T1000 (cell line): ENCODE data around the gene STPG3.
A peak's percentile ranks its signal among the peaks of the same experiment; 100 is the strongest.

Source experiments
- DNase-seq: peaks from one replicate; lab custom pipeline; 2025; ENCODE audit warnings: mixed read lengths; lab: John Stamatoyannopoulos, UW

The STPG3 gene

DNA sequence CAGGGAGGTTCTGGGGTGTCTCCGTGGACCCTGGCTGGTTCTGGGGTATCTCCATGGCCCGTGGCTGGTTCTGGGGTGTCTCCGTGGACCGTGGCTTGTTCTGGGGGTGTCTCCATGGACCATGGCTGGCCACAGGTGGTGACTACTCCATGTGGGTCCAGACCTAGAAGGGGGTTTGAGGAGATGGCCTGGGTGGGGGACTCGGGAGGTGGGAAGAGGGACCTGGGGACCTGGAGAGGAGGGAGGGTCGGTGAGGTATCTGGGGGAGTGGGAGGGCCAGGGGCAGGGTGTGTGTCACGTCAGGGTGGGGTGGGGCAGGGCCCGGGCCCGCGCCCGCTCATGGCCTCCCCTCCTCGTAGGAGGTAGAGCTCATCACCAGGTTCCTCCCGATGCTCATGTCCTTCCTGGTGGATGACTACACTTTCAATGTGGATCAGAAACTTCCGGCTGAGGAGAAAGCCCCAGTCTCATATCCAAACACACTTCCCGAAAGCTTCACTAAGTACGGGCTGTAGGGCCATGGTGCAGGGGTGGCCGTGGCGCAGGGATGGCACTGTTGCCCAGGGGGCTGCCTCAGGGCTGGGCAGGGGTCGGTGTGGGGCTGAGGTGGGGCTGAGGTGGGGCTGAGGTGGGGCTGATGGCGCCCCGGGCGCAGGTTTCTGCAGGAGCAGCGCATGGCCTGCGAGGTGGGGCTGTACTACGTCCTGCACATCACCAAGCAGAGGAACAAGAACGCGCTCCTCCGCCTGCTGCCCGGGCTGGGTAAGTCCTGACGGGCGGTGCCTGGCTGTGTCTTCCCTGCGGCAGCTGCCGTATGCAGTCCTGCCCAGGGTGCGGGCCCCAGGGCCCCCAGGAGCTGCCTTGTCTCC, 15.7 kb downstream of the STPG3 start:
- no peak for DNase-seq

DNA sequence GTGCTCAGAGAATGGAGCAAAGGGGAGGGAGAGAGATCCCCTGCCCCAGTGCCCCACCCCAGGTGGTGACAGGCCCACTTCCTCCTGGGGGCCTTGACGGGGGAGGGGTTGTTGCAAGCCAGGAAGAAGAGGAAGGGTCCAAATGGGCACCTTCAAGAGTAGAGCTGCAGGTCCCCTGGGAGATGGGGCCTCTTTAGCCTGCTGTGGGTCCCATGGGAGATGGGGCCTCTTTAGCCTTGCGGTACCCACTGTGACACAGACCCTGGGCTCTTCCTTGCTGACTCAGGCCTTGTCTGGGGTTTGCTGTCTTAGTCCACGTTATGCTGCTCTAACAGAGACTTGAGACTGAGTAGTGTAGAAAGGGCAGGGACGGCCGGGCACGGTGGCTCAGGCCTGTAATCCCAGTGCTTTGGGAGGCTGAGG, 16.9 kb downstream of the STPG3 start:
- DNase-seq: no peak

DNA sequence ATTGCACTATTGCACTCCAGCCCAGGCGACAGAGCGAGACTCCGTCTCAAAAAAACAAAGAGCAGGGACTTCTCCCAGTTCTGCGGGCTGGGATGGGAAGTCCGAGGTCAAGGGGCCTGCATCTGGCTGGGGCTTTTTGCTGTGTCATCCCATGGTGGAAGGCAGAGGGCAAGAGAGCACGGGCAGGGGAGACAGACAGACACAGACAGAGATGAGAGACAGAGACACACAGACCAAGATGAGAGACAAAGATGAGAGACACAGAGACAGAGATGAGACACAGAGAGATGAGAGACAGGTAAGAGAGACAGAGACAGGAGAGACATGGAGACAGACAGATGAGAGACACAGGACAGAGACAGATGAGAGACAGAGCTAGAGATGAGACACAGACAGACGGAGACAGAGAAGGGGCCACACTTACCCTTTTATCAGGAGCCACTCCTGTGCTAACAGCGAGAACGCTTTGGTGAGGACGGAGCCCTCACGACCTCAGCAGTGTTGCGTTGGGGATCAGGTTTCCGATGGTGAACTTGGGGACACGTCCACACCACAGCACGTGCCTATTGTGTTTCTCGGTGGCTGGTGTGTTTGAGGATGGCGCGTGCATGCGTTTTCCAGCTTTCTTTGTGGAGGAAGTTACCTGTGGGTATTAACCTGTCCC, 17.6 kb downstream of the STPG3 start:
- no peak for DNase-seq

DNA sequence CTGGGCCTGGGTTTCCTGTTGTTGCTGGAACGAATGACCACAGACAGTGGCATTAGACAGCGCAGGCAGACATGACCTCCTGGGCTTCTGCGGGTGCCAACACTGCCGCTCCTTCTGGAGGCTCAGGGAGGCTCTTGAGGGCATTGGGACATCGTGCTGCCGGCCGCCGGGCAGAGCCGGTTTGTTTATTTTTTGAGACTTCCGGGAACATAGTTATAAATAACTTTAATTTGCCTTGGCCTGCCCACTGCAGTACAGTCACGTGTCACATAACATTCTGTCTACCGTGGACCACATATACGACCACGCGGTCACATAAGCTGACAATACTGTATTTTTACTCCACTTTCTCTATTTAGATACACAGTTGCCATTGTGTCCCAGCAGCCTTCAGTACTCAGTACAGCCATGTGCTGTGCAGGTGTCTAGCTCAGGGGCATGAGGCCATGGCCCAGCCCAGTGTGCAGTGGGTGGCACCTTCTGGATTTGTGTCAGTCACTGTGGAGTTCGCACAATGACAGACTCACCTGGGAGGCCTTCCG, 18.2 kb downstream of the STPG3 start:
- no peak for DNase-seq

DNA sequence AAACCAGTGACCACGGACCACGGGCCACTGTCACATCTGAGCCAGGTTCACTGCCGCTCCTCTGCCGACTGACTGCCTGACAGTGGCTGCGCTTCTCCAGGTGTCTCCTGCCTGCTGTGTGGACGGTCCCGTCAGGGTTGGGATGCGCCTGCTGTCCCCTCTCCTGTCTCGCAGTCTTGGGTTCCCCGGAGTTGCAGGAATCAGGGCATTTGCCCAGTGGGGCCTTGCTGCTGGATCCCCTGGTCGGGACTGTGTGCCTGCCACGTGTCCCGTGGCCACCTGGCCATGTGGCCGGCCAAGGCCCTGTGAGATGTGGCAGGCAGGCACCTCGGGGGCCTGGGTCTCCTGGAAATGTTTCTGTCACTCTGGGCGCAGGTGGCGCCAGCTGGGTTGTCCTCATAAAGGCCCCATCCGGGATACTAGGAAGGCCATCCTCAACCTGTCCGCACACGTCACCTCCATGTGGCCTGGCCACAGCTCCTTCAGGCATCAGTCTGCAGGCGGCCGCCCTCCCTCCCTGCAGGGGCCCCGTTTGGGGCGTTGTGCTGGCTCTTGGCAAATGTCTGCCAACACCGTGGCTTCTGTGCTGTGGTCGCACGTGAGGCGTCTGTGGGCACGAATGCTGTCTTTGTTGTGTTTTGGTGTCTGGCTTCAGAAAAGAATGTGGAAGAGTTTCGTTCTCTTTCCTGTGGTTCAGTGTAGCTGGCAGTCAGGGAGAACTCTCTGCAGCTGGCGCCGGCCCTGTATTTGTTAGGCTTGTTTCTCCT, 20.0 kb downstream of the STPG3 start:
- DNase-seq: no peak

DNA sequence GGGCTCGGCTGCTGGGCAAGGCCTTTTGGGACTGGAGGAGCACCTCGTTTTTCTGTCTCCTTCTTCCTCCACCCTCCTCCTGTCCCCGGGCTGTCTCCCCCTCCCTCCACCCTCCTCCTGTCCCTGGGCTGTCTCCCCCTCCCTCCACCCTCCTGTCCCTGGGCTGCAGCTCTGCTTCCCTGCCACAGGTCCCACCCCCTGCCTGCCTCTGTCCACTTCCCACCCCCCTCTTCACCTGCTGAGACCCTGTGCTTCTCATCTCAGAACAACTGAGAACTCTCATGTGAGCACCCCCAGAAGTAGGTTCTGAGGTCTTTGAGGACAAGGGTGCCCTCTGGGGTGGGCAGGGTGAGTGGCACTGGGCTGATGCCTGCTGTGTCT, 20.6 kb downstream of the STPG3 start:
- no peak for DNase-seq

DNA sequence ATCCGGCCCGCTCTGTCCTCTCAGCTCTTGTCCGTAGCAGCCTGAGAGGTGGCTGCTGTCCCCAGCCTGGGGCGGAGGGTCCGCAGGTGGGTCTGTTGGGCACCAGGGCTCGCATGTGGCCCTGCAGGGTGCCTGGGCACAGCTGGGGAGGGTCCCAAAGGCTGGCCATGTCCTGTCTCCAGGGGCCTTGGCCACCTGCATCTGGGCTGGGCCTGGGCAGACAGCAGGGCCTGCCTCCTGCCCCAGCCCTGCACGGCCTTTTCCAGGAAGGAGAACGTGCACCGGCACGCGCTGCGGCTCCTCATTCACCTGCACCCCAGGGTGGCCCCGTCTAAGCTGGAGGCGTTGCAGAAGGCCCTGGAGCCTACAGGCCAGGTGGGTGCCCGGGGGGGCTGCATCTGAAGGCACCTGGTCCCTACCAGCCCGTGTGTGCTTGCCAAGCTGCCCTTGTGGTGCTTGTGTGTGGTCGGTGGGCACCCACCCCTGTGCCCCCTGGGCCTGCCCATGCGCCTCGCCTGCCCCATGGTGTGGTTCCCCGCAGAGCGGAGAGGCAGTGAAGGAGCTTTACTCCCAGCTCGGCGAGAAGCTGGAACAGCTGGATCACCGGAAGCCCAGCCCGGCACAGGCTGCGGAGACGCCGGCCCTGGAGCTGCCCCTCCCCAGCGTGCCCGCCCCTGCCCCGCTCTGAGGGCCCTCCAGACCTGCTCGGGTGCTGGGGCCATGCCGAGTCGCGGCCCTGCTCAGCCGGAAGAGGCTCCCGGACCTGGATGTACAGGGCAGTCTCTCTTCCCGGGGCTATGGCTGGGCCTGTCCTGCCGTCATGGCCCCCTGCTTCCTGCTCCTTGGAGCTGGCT, 21.4 kb downstream of the STPG3 start:
- no peak for DNase-seq

DNA sequence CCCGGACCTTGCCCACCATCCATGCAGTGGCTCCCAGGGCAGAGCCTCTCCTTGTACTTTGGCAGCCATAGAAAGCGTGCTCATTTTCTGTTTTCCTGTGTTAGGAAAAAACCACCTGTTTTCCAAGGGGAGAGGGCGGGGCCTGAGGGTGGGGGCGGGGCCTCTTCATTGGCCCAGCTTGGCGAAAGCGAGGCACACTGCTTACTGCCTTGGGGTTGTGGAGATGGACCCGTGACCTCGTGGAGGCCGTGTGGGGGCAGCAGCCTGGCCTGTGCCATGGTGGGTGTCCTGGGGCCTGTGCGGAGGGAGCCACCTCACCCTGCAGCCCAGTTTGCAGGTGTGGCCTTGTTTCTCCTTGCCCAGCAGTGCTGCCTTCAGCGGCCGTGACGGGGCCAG, 22.0 kb downstream of the STPG3 start:
- DNase-seq: no peak

DNA sequence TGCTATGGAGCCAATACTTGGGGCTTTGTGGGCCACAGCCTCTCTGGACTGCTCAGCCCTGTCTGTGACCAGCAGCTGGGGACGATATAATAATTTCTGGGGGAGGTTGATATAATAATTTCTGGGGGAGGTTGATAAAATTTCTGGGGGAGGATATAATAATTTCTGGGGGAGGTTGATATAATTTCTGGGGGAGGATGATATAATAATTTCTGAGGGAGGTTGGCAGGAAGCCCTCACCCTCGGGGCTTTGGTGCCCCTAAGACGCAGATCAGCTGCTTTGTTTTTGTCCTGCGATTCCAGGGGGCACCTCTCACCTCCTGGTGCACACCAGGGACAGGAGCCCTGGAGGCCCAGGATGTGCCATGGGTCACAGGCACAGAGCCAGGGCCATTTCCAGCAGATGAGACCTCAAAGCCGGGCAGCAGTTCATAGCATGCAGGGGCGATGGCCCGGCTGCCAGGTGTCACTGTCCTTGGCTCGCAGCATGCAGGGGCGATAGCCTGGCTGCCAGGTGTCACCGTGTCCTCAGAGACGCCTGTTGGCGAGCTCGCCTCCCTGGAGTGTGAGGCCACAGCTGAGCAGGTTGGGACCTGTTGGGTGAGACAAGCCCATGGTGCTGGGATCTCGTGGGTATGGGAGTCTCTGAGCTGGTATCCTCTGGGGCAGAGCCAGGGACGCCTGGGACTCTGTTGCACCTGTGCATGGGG, 22.7 kb downstream of the STPG3 start:
- no peak for DNase-seq

DNA sequence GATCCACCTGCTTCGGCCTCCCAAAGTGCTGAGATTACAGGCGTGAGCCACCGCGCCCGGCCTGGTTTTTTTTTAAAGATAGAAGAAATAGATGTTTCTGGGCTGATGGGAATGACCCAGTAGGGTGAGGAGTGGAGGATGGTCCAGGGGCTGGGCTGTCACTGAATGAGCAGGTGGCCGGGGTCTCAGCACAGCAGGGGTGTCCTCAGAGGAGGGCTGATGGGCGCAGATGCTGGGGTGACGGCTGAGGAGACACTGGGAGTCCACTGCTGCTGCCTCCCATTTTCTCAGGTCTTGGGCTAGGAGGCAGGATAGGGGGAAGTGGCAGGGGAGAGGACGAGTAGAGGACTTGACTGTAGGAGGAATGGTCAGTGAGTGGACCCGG, 24.1 kb downstream of the STPG3 start:
- no peak for DNase-seq

DNA sequence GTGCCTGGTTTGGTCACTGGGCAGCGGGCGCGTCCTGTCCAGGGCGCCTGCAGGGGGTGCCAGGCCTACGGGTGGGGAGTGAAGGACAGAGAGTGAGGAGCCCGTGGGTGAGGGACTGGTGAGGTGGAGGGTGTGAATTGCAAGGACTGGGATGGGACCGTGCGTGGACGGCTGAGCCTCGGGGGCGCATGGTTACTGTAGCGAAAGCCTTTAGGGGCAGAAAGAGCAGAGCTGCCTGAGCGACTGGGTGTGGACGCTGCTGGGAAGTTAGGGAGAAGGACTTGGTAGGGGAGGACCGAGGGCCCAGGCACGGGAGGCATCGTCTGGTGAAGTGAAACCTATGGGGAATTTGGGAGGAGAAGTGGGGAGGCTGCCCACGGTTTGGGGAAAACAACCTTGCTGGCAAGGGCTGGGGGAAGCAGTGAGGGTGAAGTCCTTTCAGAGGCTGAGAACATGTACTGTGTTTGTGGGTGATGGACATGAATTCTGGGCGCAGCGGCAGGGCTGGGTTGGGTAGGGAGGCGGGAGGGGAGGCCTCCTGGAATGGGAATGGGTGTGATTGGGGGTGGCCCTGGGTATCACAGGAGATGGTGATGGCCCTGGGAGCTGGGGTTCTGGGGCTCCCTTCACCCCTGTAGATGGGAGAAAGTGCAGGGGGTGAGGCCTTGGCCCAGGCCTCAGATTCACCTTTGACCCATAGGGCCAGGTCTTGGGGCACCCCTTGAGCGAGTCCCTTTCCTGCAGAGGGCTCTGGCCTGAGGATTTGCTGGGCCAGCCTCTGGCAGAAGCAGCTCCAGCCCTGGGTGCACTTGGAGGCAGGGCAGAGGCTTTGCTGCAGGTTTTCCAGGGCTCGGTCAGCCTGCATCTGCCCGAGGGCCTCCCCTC, 24.7 kb downstream of the STPG3 start:
- no peak for DNase-seq

DNA sequence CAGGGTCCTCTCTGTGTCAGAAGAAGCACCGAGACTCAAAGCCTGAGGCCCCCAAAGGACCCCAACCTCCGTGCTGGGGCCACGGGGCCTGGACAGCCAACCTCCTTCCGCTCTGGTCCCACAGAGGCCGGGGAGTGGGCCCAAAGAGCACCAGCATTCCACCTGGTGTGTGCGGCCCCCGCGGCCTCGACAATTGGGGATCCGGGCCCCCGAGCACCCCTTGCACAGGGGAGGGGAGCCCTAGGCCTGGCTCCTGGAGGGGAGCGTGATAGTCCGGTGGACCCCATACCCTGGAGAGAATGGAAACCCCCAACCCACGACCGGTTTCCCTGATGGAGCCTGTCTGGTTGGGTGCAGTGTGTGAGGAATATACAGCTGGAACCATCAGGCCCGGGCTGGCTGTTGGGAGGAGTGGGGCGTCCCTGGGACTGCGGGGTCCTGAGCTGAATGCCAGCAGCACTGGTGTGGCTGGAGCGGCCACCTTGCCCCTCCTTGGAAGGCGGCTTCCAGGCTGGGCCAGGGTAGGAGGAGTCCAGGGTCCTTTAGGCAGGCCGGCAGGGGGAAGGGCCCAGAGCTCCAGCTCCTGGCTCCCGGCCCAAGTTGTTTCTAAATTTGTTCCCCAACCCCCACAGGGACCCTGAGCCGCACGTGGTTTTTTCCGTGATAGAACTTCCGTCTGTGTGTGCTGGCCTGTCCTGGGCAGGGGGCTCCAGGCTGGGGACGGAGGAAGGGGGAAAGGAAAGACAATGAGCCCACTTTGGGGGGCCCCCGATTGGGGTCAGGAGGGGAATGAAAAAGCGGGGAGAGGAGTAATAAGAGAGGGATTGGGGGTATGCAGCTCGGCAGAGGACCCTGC, 25.6 kb downstream of the STPG3 start:
- DNase-seq: no peak

DNA sequence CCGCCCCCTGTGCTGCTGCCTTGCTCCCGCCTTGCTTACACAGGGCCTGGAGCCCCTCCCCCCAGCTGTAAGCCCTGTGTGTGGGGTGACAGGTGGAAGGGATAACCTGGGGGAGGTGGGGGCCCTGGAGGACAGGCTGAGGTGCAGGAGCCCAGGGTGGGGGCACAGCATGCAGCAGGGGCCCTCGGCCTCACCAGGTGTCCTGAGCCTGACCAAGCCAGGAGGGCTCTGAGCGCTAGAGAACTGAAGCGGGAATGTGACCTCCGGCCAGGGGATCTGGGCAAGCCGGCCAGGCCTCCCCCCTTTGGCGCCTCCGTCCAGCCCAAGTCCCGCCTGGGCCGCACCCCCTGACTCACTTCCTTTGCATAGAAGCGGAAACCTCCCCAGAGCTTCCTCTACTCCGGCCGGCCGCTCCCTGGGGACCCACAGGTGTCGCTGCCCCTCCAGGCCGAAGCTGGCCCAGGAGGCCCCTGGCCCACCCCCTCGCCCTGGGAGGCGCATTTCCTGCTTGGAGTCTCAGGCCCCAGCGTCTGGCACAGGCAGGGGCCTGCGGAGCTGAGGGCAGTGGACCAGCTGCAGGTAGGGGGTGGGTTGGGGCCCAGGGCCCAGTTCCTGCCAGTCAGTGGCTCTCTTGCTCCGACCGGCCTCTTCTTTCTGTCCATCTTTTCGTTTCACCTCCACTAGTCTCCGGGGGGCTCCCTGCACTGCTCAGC, 26.4 kb downstream of the STPG3 start, which contains the start of gene TOR4A:
Gene TOR4A (plus strand): TSS at position 398 of the 713 bp plus-strand sequence. CDS start 964 bp downstream, outside the sequence.
- DNase-seq: peak; percentile 50

DNA sequence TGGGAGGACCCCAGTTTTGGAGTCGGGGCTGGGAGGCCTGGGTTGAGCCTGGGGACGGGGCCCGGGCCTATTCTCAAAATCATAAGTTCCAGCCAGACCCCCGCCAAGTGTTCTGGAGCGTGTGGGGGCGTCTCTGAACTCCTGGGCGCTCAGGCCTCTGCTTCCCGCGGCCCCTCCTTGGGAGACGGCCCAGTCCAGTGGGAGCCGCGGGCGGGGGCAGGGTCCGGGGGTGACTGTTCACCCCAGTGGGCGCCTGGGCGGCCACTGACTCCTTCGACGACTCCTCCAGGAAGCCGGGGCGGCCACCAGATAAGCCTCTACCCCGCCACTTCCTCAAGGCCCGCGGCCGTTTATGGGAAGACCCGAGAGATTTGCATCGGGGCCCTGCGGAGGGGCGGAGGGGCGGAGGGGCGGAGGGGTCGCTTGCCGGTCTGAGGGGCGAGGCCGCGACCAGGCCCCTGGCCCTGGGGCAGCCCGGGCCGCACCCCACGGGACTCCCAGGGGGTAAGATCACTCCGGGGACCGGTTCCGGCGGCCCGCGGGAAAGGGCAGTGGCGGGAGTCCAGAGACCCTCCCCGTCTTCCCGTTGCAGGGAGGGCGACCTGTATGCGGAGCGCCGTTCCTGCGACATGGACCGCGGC, 27.1 kb downstream of the STPG3 start:
- no peak for DNase-seq

DNA sequence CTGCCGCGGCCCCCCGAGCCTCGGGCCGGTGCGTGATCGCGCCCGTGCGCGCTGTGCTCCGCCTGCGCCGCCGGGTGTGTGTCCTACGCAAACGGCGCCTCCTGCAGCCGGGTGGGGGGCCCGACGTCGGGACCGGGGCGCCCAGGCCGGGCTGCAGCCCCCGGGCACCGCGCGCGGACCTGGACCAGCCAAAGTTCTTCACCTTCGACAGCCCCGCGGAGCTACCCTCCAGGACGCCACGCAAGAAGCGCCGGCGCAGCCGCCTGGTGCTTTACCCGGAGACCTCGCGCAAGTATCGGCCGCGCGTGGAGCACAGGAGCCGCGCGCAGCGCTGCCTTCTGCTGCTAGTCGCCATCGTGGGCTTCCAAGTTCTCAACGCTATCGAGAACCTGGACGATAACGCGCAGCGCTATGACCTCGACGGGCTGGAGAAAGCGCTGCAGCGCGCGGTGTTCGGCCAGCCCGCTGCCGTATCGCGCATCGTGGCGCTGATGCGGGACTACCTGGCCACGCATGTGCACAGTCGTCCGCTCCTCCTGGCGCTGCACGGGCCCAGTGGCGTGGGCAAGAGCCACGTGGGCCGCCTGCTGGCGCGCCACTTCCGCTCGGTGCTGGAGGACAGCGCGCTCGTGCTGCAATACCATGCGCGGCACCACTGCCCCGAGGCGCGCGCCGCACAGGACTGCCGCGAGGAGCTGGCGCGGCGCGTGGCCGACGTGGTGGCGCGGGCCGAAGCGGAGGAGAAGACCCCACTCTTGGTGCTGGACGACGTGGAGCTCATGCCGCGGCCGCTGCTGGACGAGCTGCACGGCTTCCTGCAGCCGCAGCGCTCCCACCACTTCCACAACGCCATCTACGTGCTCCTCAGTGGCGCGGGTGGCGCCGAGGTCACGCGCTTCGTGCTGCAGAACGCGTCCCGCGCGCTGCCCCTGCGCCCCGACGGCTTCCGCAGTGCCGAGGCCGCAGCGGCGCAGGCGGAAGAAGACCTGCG, 27.9 kb downstream of the STPG3 start:
- DNase-seq: no peak

DNA sequence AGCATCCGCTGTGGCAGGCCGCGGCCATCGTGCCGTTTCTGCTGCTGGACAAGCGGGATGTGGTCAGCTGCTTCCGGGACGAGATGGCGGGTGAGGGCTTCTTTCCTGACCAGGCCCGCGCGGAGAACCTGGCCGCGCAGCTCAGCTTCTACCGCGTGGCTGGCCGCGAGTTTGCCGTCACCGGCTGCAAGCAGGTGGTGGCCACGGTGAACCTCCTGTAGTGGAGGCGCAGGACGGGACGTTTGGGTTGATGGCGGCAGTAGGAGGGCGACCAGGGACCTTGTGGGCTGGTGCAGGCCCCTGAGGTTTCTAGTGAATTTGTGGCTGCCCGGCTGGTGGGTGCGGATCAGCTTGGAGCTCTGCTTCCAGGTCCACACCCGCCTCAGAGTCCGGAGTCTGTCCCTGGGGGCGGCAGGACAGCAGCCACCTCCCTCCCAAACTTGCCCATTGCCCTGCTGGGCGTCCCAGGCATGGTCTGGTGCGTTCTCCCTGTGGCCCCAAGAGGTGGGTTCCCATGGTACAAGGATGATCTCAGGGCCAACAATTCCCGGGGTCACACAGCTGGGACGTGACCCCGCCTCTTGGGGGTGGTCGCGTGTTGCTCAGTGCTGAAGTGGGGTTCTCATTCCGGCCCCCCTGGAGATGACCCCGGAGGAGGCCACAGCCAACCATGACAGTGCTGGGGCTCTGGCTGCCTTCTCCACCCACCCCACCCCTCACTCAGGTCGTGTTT, 28.8 kb downstream of the STPG3 start:
- DNase-seq: no peak
